ENCODE data around the gene EFR3B. TPM values are rescaled to one million over a fixed set of nuclear protein-coding genes. Genes with fewer than 3 reads are reported as not detected.
A peak's percentile ranks its signal among the peaks of the same experiment; 100 is the strongest.
"Not testable (repeated sequence)": the region's sequence is repeated elsewhere in the genome, so short reads cannot be mapped to it uniquely, and the experiment has no call there.

Gene EFR3B
- total RNA-seq, 2 donors from 2014 or later = not detected

- ATAC-seq = peak; percentile 45
- peaks cover 9% of the 10 kb centered on the region for H3K36me3 Mint-ChIP-seq (ENCODE audit: low read depth)
- no peaks in the 10 kb centered on the region for H3K9me3 ChIP-seq (ENCODE audit: control insufficient read depth, low read length, poor library complexity, severe bottlenecking)
- DNase-seq = peak in 2 of 3 donors; percentile 18
- H3K4me1 Mint-ChIP-seq = peaks cover 21% of the 10 kb centered on the region
- no peak overlapping the region for H3K27ac Mint-ChIP-seq
- H3K4me3 Mint-ChIP-seq = peak overlapping the region; percentile 81
- peaks cover 72% of the 10 kb centered on the region for H3K27me3 Mint-ChIP-seq
These were observed 89.9 kb downstream of the EFR3B start for GRCh38 chr2:25131567-25132298.

DNA sequence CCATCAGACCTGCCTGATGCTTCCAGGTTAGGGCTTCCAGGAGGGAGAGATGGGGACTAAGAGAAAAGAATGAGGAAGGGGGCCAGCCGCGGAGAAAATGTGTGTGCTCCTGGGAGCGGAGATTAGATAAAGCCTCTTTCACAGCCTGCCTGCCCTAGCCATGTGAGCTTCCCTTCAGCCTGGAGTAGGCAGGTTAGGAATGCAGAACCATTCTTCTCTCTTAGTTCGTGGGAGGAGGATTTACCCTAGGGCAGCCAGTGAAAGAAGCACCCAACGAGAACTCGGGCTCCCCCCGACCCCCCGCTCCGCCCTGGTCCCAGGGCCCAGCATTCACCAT lies 90.4 kb downstream of the EFR3B start:
- H3K4me1 Mint-ChIP-seq = peaks cover 21% of the 10 kb centered on the region
- ATAC-seq (no peak), DNase-seq (no peak)
- H3K36me3 Mint-ChIP-seq (ENCODE audit: low read depth) = peaks cover 9% of the 10 kb centered on the region
- H3K9me3 ChIP-seq (ENCODE audit: control insufficient read depth, low read length, poor library complexity, severe bottlenecking) = no peaks in the 10 kb centered on the region
- H3K4me3 Mint-ChIP-seq = peak overlapping the region; percentile 81
- H3K27me3 Mint-ChIP-seq = peaks cover 77% of the 10 kb centered on the region
- H3K27ac Mint-ChIP-seq = no peak overlapping the region

- peaks cover 9% of the 10 kb centered on the region for H3K36me3 Mint-ChIP-seq (ENCODE audit: low read depth)
- DNase-seq = no peak
- no peak overlapping the region for H3K4me3 Mint-ChIP-seq
- no peak overlapping the region for H3K27ac Mint-ChIP-seq
- H3K27me3 Mint-ChIP-seq = peaks cover 82% of the 10 kb centered on the region
- peaks cover 21% of the 10 kb centered on the region for H3K4me1 Mint-ChIP-seq
- no peak for ATAC-seq
- no peaks in the 10 kb centered on the region for H3K9me3 ChIP-seq (ENCODE audit: control insufficient read depth, low read length, poor library complexity, severe bottlenecking)
These were observed 90.8 kb downstream of the EFR3B start for GRCh38 chr2:25132693-25133092.

- not testable (repeated sequence) for H3K4me3 Mint-ChIP-seq; H3K9me3 ChIP-seq (ENCODE audit: control insufficient read depth, low read length, poor library complexity, severe bottlenecking); H3K4me1 Mint-ChIP-seq; H3K27ac Mint-ChIP-seq; ATAC-seq; H3K36me3 Mint-ChIP-seq (ENCODE audit: low read depth); DNase-seq
- H3K27me3 Mint-ChIP-seq = peaks cover 40% of the 10 kb centered on the region
These were observed 98.7 kb downstream of the EFR3B start for GRCh38 chr2:25140535-25140934.

GRCh38 chr2:25141120-25141519 lies 99.2 kb downstream of the EFR3B start:
- Mint-ChIP-seq H3K4me3 (no peak overlapping the region), H3K4me1 (peaks cover 4% of the 10 kb centered on the region), H3K36me3 (ENCODE audit: low read depth) (no peaks in the 10 kb centered on the region), H3K27ac (peak overlapping the region; percentile 9), H3K27me3 (peaks cover 39% of the 10 kb centered on the region)
- no peaks in the 10 kb centered on the region for H3K9me3 ChIP-seq (ENCODE audit: control insufficient read depth, low read length, poor library complexity, severe bottlenecking)
- ATAC-seq (no peak), DNase-seq (no peak)

GRCh38 chr2:25145803-25146202 lies 103.9 kb downstream of the EFR3B start:
- Mint-ChIP-seq H3K4me3 (no peak overlapping the region), H3K36me3 (ENCODE audit: low read depth) (no peaks in the 10 kb centered on the region), H3K27ac (no peak overlapping the region), H3K27me3 (peaks cover 26% of the 10 kb centered on the region), H3K4me1 (peaks cover 8% of the 10 kb centered on the region)
- DNase-seq = no peak
- ATAC-seq = peak; percentile 73
- no peaks in the 10 kb centered on the region for H3K9me3 ChIP-seq (ENCODE audit: control insufficient read depth, low read length, poor library complexity, severe bottlenecking)

DNA sequence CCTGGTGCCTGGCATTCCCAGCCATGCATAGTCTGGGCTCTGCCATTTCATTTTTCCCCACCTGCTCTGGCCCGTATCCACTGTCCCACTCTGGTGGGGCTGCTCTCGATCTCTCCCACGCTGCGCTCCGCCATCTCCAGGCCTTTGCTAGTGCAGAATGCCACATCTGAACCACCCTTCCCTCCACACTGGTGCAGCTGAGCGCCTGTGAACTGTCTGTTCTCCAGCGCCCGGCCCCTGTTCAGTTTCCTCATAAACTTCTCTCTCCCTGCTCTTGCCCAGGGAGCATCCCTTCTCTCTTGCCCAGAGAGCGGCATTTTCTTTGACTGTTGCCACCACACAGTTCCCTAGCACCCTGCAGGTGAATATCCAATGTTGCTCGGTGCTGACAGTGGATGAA lies 105.0 kb downstream of the EFR3B start:
- no peaks in the 10 kb centered on the region for H3K9me3 ChIP-seq (ENCODE audit: control insufficient read depth, low read length, poor library complexity, severe bottlenecking)
- H3K27me3 Mint-ChIP-seq = peaks cover 22% of the 10 kb centered on the region
- DNase-seq (no peak), ATAC-seq (no peak)
- H3K27ac Mint-ChIP-seq = no peak overlapping the region
- H3K36me3 Mint-ChIP-seq (ENCODE audit: low read depth) = no peaks in the 10 kb centered on the region
- H3K4me3 Mint-ChIP-seq = no peak overlapping the region
- peaks cover 8% of the 10 kb centered on the region for H3K4me1 Mint-ChIP-seq

- ATAC-seq (no peak), DNase-seq (no peak)
- H3K9me3 ChIP-seq (ENCODE audit: control insufficient read depth, low read length, poor library complexity, severe bottlenecking) = no peaks in the 10 kb centered on the region
- Mint-ChIP-seq H3K36me3 (ENCODE audit: low read depth) (no peaks in the 10 kb centered on the region), H3K27ac (no peak overlapping the region), H3K4me3 (no peak overlapping the region), H3K4me1 (peaks cover 8% of the 10 kb centered on the region), H3K27me3 (peaks cover 35% of the 10 kb centered on the region)
These were observed 107.8 kb downstream of the EFR3B start for GRCh38 chr2:25149646-25150045.

GRCh38 chr2:25150993-25151392 lies 109.1 kb downstream of the EFR3B start:
- ATAC-seq; H3K4me3 Mint-ChIP-seq; H3K9me3 ChIP-seq (ENCODE audit: control insufficient read depth, low read length, poor library complexity, severe bottlenecking); DNase-seq; H3K36me3 Mint-ChIP-seq (ENCODE audit: low read depth); H3K27ac Mint-ChIP-seq; H3K4me1 Mint-ChIP-seq: not testable (repeated sequence)
- peaks cover 36% of the 10 kb centered on the region for H3K27me3 Mint-ChIP-seq

GRCh38 chr2:25151718-25152117 lies 109.8 kb downstream of the EFR3B start:
- H3K36me3 Mint-ChIP-seq (ENCODE audit: low read depth) = no peaks in the 10 kb centered on the region
- no peak for DNase-seq
- no peak for ATAC-seq

GRCh38 chr2:25155401-25155800 lies 113.5 kb downstream of the EFR3B start:
- DNase-seq (no peak), ATAC-seq (no peak)
- Mint-ChIP-seq H3K4me1 (peaks cover 7% of the 10 kb centered on the region), H3K36me3 (ENCODE audit: low read depth) (no peaks in the 10 kb centered on the region), H3K27ac (no peak overlapping the region), H3K27me3 (peaks cover 23% of the 10 kb centered on the region), H3K4me3 (no peak overlapping the region)
- no peaks in the 10 kb centered on the region for H3K9me3 ChIP-seq (ENCODE audit: control insufficient read depth, low read length, poor library complexity, severe bottlenecking)

More at GRCh38 chr2:25151718-25152117, 109.8 kb downstream of the EFR3B start:
- Mint-ChIP-seq H3K4me3 (no peak overlapping the region), H3K27me3 (peaks cover 31% of the 10 kb centered on the region), H3K4me1 (peaks cover 4% of the 10 kb centered on the region), H3K27ac (no peak overlapping the region)
- H3K9me3 ChIP-seq (ENCODE audit: control insufficient read depth, low read length, poor library complexity, severe bottlenecking) = no peaks in the 10 kb centered on the region

GRCh38 chr2:25158096-25158852 lies 116.4 kb downstream of the EFR3B start:
- ATAC-seq (no peak), DNase-seq (no peak)
- no peaks in the 10 kb centered on the region for H3K9me3 ChIP-seq (ENCODE audit: control insufficient read depth, low read length, poor library complexity, severe bottlenecking)
- Mint-ChIP-seq H3K27ac (no peak overlapping the region), H3K4me3 (no peak overlapping the region), H3K27me3 (peaks cover 23% of the 10 kb centered on the region), H3K36me3 (ENCODE audit: low read depth) (no peaks in the 10 kb centered on the region), H3K4me1 (peaks cover 10% of the 10 kb centered on the region)

DNA sequence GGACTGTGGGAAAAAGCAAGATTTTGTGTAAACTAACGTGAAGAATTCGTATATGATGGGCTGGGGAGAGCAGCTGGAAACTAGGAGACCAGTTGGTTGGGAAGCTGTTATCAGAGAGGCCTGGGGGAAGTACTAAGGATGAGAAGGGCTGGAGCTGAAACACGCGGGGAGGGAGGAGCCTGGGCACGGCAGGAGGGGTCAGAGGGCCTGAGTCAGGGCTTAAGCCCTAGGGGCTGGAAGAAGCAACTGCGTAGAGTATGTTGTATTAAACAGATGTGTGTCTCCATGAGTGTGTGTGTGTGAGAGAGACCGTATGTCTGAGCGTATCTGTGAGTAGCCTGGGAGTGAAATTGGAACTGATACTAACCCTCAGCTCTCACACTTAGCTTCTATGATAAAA lies 118.1 kb downstream of the EFR3B start:
- DNase-seq (no peak), ATAC-seq (no peak)
- peaks cover 10% of the 10 kb centered on the region for H3K4me1 Mint-ChIP-seq
- H3K27me3 Mint-ChIP-seq = peaks cover 6% of the 10 kb centered on the region
- H3K4me3 Mint-ChIP-seq = peak overlapping the region; percentile 71
- no peak overlapping the region for H3K27ac Mint-ChIP-seq
- no peaks in the 10 kb centered on the region for H3K9me3 ChIP-seq (ENCODE audit: control insufficient read depth, low read length, poor library complexity, severe bottlenecking)
- no peaks in the 10 kb centered on the region for H3K36me3 Mint-ChIP-seq (ENCODE audit: low read depth)

DNA sequence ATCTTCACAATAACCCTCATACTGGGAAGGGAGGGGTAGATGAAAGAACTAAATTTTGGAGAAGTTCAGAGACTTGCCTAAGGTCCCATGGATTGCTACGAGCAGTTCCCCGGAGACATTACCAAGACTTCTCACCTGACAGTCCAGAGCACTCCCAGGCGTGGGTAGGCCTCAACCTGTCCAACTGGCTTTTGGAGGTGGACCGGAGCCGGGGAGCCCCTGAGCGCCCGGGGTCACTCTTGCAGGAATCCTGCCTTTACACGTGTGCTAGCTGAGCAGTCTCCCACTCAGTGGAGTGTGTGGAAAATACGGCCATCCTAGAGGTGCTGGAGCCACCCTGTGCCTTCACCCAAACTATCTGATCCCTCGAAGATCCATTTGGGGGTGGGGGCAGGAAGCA lies 118.5 kb downstream of the EFR3B start:
- no peak for ATAC-seq
- no peaks in the 10 kb centered on the region for H3K36me3 Mint-ChIP-seq (ENCODE audit: low read depth)

More for the DNA sequence above, 118.5 kb downstream of the EFR3B start:
- Mint-ChIP-seq H3K4me1 (peaks cover 10% of the 10 kb centered on the region), H3K27ac (no peak overlapping the region), H3K4me3 (no peak overlapping the region), H3K27me3 (peaks cover 4% of the 10 kb centered on the region)
- H3K9me3 ChIP-seq (ENCODE audit: control insufficient read depth, low read length, poor library complexity, severe bottlenecking) = no peaks in the 10 kb centered on the region
- DNase-seq = no peak
